ENCODE data around the gene SNX1. TPM values are rescaled to one million over a fixed set of nuclear protein-coding genes. Genes with fewer than 3 reads are reported as not detected.

Gene SNX1
- total and polyA plus RNA-seq, 2 of the 8 experiments (the other 6 are each of a cell fraction or from before 2014, with no cell fraction given), result 27.9 to 59.8 TPM

DNA sequence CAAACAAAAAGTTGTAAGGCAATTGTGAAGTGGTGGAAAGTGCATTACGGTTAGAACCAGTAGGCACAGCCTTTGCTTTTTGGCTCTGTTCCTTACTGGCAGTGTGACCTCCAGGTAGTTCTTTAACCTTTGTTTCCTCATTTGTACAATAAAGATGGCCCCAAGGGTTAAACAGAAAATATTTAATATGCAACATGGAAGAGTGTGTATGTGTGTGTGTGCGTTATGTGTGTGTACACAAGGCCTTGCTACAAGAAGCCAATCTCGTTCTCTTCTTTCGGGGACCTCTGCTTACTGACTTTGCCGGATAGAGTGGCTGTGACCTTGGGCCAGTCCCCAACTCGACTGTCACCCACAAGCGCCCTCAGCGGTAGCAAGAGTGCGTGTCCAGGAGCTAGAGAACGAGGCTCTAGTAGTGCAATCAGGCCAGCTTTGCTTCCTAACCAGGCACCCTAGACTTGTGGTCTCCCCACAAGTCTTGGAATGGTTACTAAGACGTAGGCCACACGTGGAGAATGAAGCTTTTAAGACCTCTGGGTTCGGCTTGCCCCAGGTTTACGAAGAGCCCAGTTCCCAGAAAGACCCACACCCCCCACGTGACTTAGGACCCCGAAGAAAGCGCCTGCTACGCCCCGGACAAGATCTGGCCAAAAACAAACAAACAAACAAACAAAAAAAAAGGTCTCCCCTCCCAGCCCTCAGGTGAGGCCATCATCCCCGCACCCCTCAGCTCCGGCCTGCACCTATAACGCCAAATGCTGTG lies 2.7 kb upstream of the SNX1 start (continued):
- peak; percentile 95 for TF ChIP-seq SP4 (IDR thresholded peaks at IDR 0.05; ENCODE audit: low read length)
- no peak for TF ChIP-seq GTF2F1 (IDR thresholded peaks at IDR 0.05; ENCODE audit: borderline replicate concordance, low read depth, low read length)
- TF ChIP-seq CEBPB (IDR thresholded peaks at IDR 0.05; ENCODE audit: low read depth, low read length), result no peak
- TF ChIP-seq GABPA (IDR thresholded peaks at IDR 0.05; ENCODE audit: borderline replicate concordance, insufficient read depth, low read length), result no peak
- no peak for TF ChIP-seq RFX5 (IDR thresholded peaks at IDR 0.05; ENCODE audit: borderline replicate concordance, low read depth, low read length)
- no peak; the same call in 1 of the 2 replicates for TF ChIP-seq RBBP5 (IDR thresholded peaks at IDR 0.05; ENCODE audit: borderline replicate concordance, low read depth, low read length)
- TF ChIP-seq EGR1 (IDR thresholded peaks at IDR 0.05; ENCODE audit: borderline replicate concordance, low read depth, low read length), result no peak
- TF ChIP-seq BACH1 (IDR thresholded peaks at IDR 0.05; ENCODE audit: low read length), result no peak
- TF ChIP-seq POLR2AphosphoS5 (IDR thresholded peaks at IDR 0.05; ENCODE audit: low read depth, low read length), result no peak; the same call in 1 of the 2 replicates
- no peak for TF ChIP-seq SIRT6 (IDR thresholded peaks at IDR 0.05; ENCODE audit: low read length)
- no peak for TF ChIP-seq CBX5 (IDR thresholded peaks at IDR 0.05; ENCODE audit: low read depth, low read length)
- no peak for TF ChIP-seq SUZ12 (IDR thresholded peaks at IDR 0.05; ENCODE audit: low read length)
- TF ChIP-seq, protein P1, sequence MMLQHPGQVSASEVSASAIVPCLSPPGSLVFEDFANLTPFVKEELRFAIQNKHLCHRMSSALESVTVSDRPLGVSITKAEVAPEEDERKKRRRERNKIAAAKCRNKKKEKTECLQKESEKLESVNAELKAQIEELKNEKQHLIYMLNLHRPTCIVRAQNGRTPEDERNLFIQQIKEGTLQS (IDR thresholded peaks at IDR 0.05; ENCODE audit: insufficient read depth, low read depth, low read length), result peak; percentile 57; the same call in 1 of the 2 replicates
- no peak for TF ChIP-seq TBP (IDR thresholded peaks at IDR 0.05; ENCODE audit: low read depth, low read length)
- TF ChIP-seq EP300 (IDR thresholded peaks at IDR 0.05; ENCODE audit: borderline replicate concordance in 1 of 2, low read depth in 2 of 2, low read length in 2 of 2), result no peak

All from H1 (cell line).